Endothelial cell (in vitro differentiated cells): ENCODE measurements around the gene PPP1R15A. TPM values are rescaled to one million over a fixed set of nuclear protein-coding genes. Genes with fewer than 3 reads are reported as not detected.

Experiments
- DNase-seq: peaks from one replicate; pipeline ENCODE4 v3.0.0; 2021; ENCODE audit warnings: low spot score
- H3K27ac Mint-ChIP-seq: one replicate; pipeline ENCODE4 v1.8.0; 2021; ENCODE audit warnings: mixed read lengths, inconsistent platforms; ENCODE audit not compliant: unreplicated experiment
- H3K27me3 Mint-ChIP-seq: one replicate; pipeline ENCODE4 v1.8.0; 2021; ENCODE audit warnings: mild to moderate bottlenecking, moderate library complexity, mixed read lengths, inconsistent platforms; ENCODE audit not compliant: unreplicated experiment
- H3K36me3 Mint-ChIP-seq: one replicate; pipeline ENCODE4 v1.8.0; 2021; ENCODE audit warnings: mild to moderate bottlenecking, low read depth, mixed read lengths, inconsistent platforms; ENCODE audit not compliant: unreplicated experiment
- H3K4me1 Mint-ChIP-seq: one replicate; pipeline ENCODE4 v1.8.0; 2021; ENCODE audit warnings: mild to moderate bottlenecking, mixed read lengths, inconsistent platforms; ENCODE audit not compliant: unreplicated experiment
- H3K4me3 Mint-ChIP-seq: one replicate; pipeline ENCODE4 v1.8.0; 2021; ENCODE audit warnings: mild to moderate bottlenecking, mixed read lengths, inconsistent platforms; ENCODE audit not compliant: unreplicated experiment
- H3K9me3 Mint-ChIP-seq: one replicate; pipeline ENCODE4 v1.8.0; 2021; ENCODE audit warnings: mixed read lengths, inconsistent platforms; ENCODE audit not compliant: unreplicated experiment
- total RNA-seq: library from RNA; stranded (reverse); fragmentation: NEBNext Ultra II Directional; extraction: Animal tissue kit (Norgen Biotek cat#: 25700); gene quantifications from one replicate; pipeline ENCODE4 v1.2.1, GENCODE V29; 2021; ENCODE audit not compliant: unreplicated experiment
- TF ChIP-seq, protein P1 (sequence below): fragments of 200-600 bp; sonication (generic); IDR thresholded peaks from one replicate; pipeline ENCODE4 v1.5.0; 2021; ENCODE audit warnings: antibody characterized with exemption; ENCODE audit not compliant: unreplicated experiment

The PPP1R15A gene
- total RNA-seq, 1 donor from 2014 or later = 65.8 TPM

DNA sequence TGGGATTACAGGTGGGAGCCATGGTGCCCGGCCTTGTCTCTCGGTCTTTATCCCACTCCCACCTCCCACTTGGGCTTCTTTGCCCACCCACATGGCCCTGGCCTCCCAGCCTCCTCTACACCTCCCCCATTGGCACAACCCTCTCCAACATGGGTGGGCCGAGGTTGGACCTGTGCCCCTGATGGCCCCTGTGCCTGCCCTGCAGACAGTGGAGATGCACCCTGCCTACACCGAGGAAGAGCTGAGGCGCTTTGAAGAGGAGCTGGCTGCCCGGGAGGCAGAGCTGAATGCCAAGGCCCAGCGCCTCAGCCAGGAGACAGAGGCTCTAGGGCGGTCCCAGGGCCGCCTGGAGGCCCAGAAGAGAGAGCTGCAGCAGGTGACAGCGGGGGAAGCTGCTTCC lies 48.7 kb downstream of the PPP1R15A start:
- H3K27ac Mint-ChIP-seq = no peak overlapping the region
- H3K4me1 Mint-ChIP-seq = no peaks in the 10 kb centered on the region
- H3K27me3 Mint-ChIP-seq = peaks cover 5% of the 10 kb centered on the region
- TF ChIP-seq, protein P1, sequence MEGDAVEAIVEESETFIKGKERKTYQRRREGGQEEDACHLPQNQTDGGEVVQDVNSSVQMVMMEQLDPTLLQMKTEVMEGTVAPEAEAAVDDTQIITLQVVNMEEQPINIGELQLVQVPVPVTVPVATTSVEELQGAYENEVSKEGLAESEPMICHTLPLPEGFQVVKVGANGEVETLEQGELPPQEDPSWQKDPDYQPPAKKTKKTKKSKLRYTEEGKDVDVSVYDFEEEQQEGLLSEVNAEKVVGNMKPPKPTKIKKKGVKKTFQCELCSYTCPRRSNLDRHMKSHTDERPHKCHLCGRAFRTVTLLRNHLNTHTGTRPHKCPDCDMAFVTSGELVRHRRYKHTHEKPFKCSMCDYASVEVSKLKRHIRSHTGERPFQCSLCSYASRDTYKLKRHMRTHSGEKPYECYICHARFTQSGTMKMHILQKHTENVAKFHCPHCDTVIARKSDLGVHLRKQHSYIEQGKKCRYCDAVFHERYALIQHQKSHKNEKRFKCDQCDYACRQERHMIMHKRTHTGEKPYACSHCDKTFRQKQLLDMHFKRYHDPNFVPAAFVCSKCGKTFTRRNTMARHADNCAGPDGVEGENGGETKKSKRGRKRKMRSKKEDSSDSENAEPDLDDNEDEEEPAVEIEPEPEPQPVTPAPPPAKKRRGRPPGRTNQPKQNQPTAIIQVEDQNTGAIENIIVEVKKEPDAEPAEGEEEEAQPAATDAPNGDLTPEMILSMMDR = no peak
- H3K4me3 Mint-ChIP-seq = no peak overlapping the region
- DNase-seq = no peak
- peaks cover 18% of the 10 kb centered on the region for H3K36me3 Mint-ChIP-seq
- no peaks in the 10 kb centered on the region for H3K9me3 Mint-ChIP-seq

DNA sequence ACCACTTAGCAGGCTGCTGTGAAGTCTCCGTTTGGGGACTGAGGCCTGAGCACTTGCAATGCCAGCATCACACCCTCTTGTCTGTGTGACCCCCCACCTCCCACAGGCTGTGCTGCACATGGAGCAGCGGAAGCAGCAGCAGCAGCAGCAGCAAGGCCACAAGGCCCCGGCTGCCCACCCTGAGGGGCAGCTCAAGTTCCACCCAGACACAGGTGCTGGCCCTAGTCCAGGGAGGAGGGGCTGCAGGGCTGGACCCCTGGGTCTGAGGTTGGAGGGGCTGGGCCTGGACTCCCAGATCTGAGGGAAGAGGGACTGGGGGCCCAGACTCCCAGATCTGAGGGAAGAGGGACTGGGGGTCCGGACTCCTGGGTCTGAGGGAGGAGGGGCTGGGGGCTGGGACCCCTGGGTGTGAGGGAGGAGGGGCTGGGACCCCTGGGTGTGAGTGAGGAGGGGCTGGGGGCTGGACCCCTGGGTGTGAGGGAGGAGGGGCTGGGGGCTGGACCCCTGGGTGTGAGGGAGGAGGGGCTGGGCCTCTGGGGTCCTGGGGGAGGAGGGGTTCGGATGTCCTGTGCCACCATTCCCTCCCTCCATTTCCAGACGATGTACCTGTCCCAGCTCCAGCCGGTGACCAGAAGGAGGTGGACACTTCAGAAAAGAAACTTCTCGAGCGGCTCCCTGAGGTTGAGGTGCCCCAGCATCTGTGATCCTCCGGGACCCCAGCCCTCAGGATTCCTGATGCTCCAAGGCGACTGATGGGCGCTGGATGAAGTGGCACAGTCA lies 49.7 kb downstream of the PPP1R15A start:
- Mint-ChIP-seq H3K9me3 (no peaks in the 10 kb centered on the region), H3K27ac (no peak overlapping the region), H3K36me3 (peaks cover 15% of the 10 kb centered on the region), H3K4me1 (no peaks in the 10 kb centered on the region), H3K4me3 (no peak overlapping the region), H3K27me3 (peaks cover 6% of the 10 kb centered on the region)
- TF ChIP-seq, protein P1 = no peak
- no peak for DNase-seq

DNA sequence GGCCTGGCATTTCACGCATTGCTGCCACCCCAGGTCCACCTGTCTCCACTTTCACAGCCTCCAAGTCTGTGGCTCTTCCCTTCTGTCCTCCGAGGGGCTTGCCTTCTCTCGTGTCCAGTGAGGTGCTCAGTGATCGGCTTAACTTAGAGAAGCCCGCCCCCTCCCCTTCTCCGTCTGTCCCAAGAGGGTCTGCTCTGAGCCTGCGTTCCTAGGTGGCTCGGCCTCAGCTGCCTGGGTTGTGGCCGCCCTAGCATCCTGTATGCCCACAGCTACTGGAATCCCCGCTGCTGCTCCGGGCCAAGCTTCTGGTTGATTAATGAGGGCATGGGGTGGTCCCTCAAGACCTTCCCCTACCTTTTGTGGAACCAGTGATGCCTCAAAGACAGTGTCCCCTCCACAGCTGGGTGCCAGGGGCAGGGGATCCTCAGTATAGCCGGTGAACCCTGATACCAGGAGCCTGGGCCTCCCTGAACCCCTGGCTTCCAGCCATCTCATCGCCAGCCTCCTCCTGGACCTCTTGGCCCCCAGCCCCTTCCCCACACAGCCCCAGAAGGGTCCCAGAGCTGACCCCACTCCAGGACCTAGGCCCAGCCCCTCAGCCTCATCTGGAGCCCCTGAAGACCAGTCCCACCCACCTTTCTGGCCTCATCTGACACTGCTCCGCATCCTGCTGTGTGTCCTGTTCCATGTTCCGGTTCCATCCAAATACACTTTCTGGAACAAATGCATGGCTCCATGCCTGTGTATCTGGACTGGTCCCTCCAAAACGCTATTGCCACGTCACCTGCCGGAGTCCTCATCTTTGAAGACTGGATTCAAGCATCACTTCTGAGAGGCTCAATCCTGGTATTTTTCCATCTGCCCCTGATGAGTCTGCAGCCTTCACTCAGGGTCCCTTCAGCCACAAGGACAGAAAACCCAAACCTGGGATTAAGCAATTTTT lies 50.6 kb downstream of the PPP1R15A start:
- H3K27me3 Mint-ChIP-seq = peaks cover 9% of the 10 kb centered on the region
- no peaks in the 10 kb centered on the region for H3K9me3 Mint-ChIP-seq
- DNase-seq = no peak
- TF ChIP-seq, protein P1 = no peak
- H3K4me3 Mint-ChIP-seq = peak overlapping the region; percentile 69
- no peak overlapping the region for H3K27ac Mint-ChIP-seq
- H3K36me3 Mint-ChIP-seq = peaks cover 13% of the 10 kb centered on the region
- no peaks in the 10 kb centered on the region for H3K4me1 Mint-ChIP-seq

DNA sequence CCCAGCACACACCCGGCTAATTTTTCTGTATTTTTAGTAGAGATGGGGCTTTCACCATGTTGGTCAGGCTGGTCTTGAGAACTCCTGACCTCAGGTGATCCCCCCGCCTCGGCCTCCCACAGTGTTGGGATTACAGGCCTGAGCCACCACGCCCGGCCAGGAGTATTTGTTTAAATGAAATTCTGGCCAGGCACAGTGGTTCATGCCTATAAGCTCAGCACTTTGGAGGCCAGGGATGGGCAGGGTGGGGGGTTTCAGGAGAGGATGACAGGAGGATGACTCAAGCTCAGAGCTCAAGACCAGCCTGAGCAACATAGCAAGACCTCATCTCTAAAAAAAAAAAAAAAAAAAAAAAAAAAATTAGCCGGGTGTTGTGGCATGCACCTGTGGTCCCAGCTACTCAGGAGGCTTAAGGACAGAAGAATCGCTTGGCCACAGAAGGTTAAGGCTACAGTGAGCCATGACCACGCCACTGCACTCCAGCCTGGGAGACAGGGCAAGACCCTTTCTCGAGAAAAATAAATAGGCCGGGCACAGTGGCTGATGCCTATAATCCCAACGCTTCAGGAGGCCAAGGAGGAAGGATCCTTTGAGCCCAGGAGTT lies 53.1 kb downstream of the PPP1R15A start:
- peaks cover 9% of the 10 kb centered on the region for H3K36me3 Mint-ChIP-seq
- no peak for DNase-seq
- H3K4me1 Mint-ChIP-seq = no peaks in the 10 kb centered on the region
- no peak overlapping the region for H3K27ac Mint-ChIP-seq
- TF ChIP-seq, protein P1 = no peak
- no peaks in the 10 kb centered on the region for H3K9me3 Mint-ChIP-seq
- no peak overlapping the region for H3K4me3 Mint-ChIP-seq
- H3K27me3 Mint-ChIP-seq = peaks cover 7% of the 10 kb centered on the region

Other genes with a start within 250 kb of the PPP1R15A start
- gene DBP, start 235.0 kb upstream of the PPP1R15A start, total RNA-seq = 4.3 TPM
- 11.9 TPM for gene CA11, start 226.2 kb upstream of the PPP1R15A start, total RNA-seq
- 0.21 TPM for gene NTN5, start 199.4 kb upstream of the PPP1R15A start, total RNA-seq
- gene FUT2, start 176.4 kb upstream of the PPP1R15A start, total RNA-seq = 1.5 TPM
- 1.5 TPM for gene MAMSTR, start 152.7 kb upstream of the PPP1R15A start, total RNA-seq
- 192 TPM for gene RASIP1, start 131.8 kb upstream of the PPP1R15A start, total RNA-seq
- 3.3 TPM for gene IZUMO1, start 125.5 kb upstream of the PPP1R15A start, total RNA-seq
- gene FUT1, start 119.8 kb upstream of the PPP1R15A start, total RNA-seq = 5.7 TPM
- not detected for gene FGF21, start 116.9 kb upstream of the PPP1R15A start, total RNA-seq
- 35.0 TPM for gene BCAT2, start 61.4 kb upstream of the PPP1R15A start, total RNA-seq
- 65.6 TPM for gene HSD17B14, start 35.9 kb upstream of the PPP1R15A start, total RNA-seq
- 14.1 TPM for gene PLEKHA4, start 3.8 kb upstream of the PPP1R15A start, total RNA-seq
- gene TULP2, start 26.3 kb downstream of the PPP1R15A start, total RNA-seq = 4.3 TPM
- gene NUCB1, start 27.9 kb downstream of the PPP1R15A start, total RNA-seq = 244 TPM
- 1.0 TPM for gene DHDH, start 61.3 kb downstream of the PPP1R15A start, total RNA-seq
- gene BAX, start 82.5 kb downstream of the PPP1R15A start, total RNA-seq = 286 TPM
- gene FTL, start 92.9 kb downstream of the PPP1R15A start, total RNA-seq = 1,109 TPM
- 45.7 TPM for gene GYS1, start 120.9 kb downstream of the PPP1R15A start, total RNA-seq
- 80.6 TPM for gene RUVBL2, start 121.5 kb downstream of the PPP1R15A start, total RNA-seq
- 1.4 TPM for gene LHB, start 144.7 kb downstream of the PPP1R15A start, total RNA-seq
- not detected for gene CGB3, start 151.9 kb downstream of the PPP1R15A start, total RNA-seq
- not detected for gene CGB2, start 159.5 kb downstream of the PPP1R15A start, total RNA-seq
- not detected for gene CGB1, start 164.5 kb downstream of the PPP1R15A start, total RNA-seq
- gene CGB5, start 171.4 kb downstream of the PPP1R15A start, total RNA-seq = not detected
- gene CGB8, start 176.7 kb downstream of the PPP1R15A start, total RNA-seq = not detected
- not detected for gene CGB7, start 185.3 kb downstream of the PPP1R15A start, total RNA-seq
- not detected for gene NTF4, start 192.4 kb downstream of the PPP1R15A start, total RNA-seq
- not detected for gene KCNA7, start 200.3 kb downstream of the PPP1R15A start, total RNA-seq
- gene SNRNP70, start 213.0 kb downstream of the PPP1R15A start, total RNA-seq = 203 TPM
- 5.8 TPM for gene LIN7B, start 241.9 kb downstream of the PPP1R15A start, total RNA-seq
- 0.51 TPM for gene C19orf73, start 246.7 kb downstream of the PPP1R15A start, total RNA-seq
- gene PPFIA3, start 247.1 kb downstream of the PPP1R15A start, total RNA-seq = 19.7 TPM